ENCODE data around the gene FBLN2.

FBLN2 gene

GRCh38 chr3:13526626-13526949, 22.3 kb upstream of the FBLN2 start:
- Histone ChIP-seq H3K4me3 (replicated peaks; ENCODE audit: insufficient read depth, low read length) (no peak overlapping the region), H3K27ac (replicated peaks) (no peak overlapping the region), H3K27me3 (ENCODE audit: insufficient read depth, poor library complexity, severe bottlenecking) (no peaks in the 10 kb centered on the region)
- DNase-seq (ENCODE audit: low read depth in 1 of 2, low spot score in 1 of 2) = no peak
- TF ChIP-seq POLR2AphosphoS5 (IDR thresholded peaks at IDR 0.05; ENCODE audit: low read depth) (no peak), SPI1 (IDR thresholded peaks at IDR 0.05; ENCODE audit: borderline replicate concordance, low read depth) (no peak), CTCF (IDR thresholded peaks at IDR 0.05; ENCODE audit: insufficient read depth, low read length) (no peak), GABPA (IDR thresholded peaks at IDR 0.05; ENCODE audit: low read depth) (no peak), REST (IDR thresholded peaks at IDR 0.05; ENCODE audit: insufficient replicate concordance, low read depth) (no peak)

GRCh38 chr3:13528217-13528867, 20.6 kb upstream of the FBLN2 start:
- H3K27me3 ChIP-seq (ENCODE audit: insufficient read depth, poor library complexity, severe bottlenecking) = no peaks in the 10 kb centered on the region

More at GRCh38 chr3:13528217-13528867, 20.6 kb upstream of the FBLN2 start:
- no peak overlapping the region for H3K4me3 ChIP-seq (replicated peaks; ENCODE audit: insufficient read depth, low read length)
- no peak for DNase-seq (ENCODE audit: low read depth in 1 of 2, low spot score in 1 of 2)
- TF ChIP-seq REST (IDR thresholded peaks at IDR 0.05; ENCODE audit: insufficient replicate concordance, low read depth) = no peak
- TF ChIP-seq GABPA (IDR thresholded peaks at IDR 0.05; ENCODE audit: low read depth) = no peak
- TF ChIP-seq CTCF (IDR thresholded peaks at IDR 0.05; ENCODE audit: insufficient read depth, low read length) = peak; percentile 16
- no peak overlapping the region for H3K27ac ChIP-seq (replicated peaks)

All from HL-60 (cell line).